NCI-H128 (cell line): Measurements from ENCODE around the gene SYK.
"Not testable (repeated sequence)": the region's sequence is repeated elsewhere in the genome, so short reads cannot be mapped to it uniquely, and the experiment has no call there.

Experiments
- DNase-seq: peaks from one replicate; lab custom pipeline; 2025; ENCODE audit not compliant: unreplicated experiment; lab: John Stamatoyannopoulos, UW

Gene SYK

GRCh38 chr9:90795084-90795483, 6.5 kb upstream of the SYK start:
- DNase-seq, result no peak

- no peak for DNase-seq
Measured at GRCh38 chr9:90795871-90796317, 5.7 kb upstream of the SYK start.

- DNase-seq, result no peak
Measured at GRCh38 chr9:90799271-90799852, 2.3 kb upstream of the SYK start.

- DNase-seq, result no peak
Measured at GRCh38 chr9:90801973-90802322, 329 bp downstream of the SYK start.

- no peak for DNase-seq
Measured at GRCh38 chr9:90802386-90802985, 867 bp downstream of the SYK start.

- no peak for DNase-seq
Measured at GRCh38 chr9:90803860-90804593, 2.4 kb downstream of the SYK start.

GRCh38 chr9:90805006-90805996, 3.7 kb downstream of the SYK start:
- peak; percentile 46 for DNase-seq

- DNase-seq, result no peak
Measured at GRCh38 chr9:90807006-90807405, 5.4 kb downstream of the SYK start.

- no peak for DNase-seq
Measured at GRCh38 chr9:90808398-90808797, 6.8 kb downstream of the SYK start.

GRCh38 chr9:90808890-90809685, 7.5 kb downstream of the SYK start:
- no peak for DNase-seq

- DNase-seq, result no peak
Measured at GRCh38 chr9:90810691-90811090, 9.1 kb downstream of the SYK start.

- no peak for DNase-seq
Measured at GRCh38 chr9:90813046-90813445, 11.4 kb downstream of the SYK start.

GRCh38 chr9:90813523-90813922, 11.9 kb downstream of the SYK start:
- no peak for DNase-seq

GRCh38 chr9:90814355-90814754, 12.7 kb downstream of the SYK start:
- no peak for DNase-seq

GRCh38 chr9:90815183-90815943, 13.7 kb downstream of the SYK start:
- DNase-seq, result no peak

- DNase-seq, result no peak
Measured at GRCh38 chr9:90815944-90816357, 14.3 kb downstream of the SYK start.

GRCh38 chr9:90816690-90817089, 15.1 kb downstream of the SYK start:
- DNase-seq, result no peak

- no peak for DNase-seq
Measured at GRCh38 chr9:90818279-90818678, 16.7 kb downstream of the SYK start.

- DNase-seq, result not testable (repeated sequence)
Measured at GRCh38 chr9:90820406-90820805, 18.8 kb downstream of the SYK start.

GRCh38 chr9:90821236-90821635, 19.6 kb downstream of the SYK start:
- DNase-seq, result not testable (repeated sequence)
